ENCODE results near the gene PDF. TPM values are rescaled to one million over a fixed set of nuclear protein-coding genes. Genes with fewer than 3 reads are reported as not detected.

PDF gene
- total RNA-seq, 1 donor from 2014 or later, result 15.3 TPM

GRCh38 chr16:69329369-69330285 is 761 bp downstream of the PDF start:
- DNase-seq (ENCODE audit: low spot score), result peak; percentile 90

DNA sequence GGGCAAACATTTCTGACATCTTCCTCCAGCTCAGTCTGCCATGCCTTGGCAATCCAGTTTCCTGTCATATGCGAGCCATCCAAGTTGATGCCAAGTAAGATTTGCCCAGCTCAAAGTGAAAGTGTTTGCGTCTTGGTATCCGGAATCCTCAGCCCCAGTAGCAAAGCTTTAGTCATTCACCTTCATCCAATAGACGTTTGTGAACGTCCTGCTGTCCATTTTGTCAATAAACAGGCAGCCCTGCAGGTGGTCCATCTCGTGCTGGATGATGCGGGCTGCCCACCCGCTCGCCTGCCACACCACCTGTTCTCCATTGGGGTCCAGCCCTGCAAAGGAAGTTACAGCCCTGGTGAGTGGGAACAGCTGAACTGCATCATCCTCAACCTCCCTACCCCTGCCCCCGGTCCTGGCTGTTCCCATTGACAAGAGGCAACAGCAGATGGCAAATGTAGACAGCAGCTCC is 1.5 kb downstream of the PDF start:
- Mint-ChIP-seq H3K9me3 (ENCODE audit: low read depth) (no peaks in the 10 kb centered on the region), H3K4me1 (ENCODE audit: low read depth) (peaks cover 46% of the 10 kb centered on the region), H3K27me3 (ENCODE audit: low read depth) (no peaks in the 10 kb centered on the region), H3K36me3 (ENCODE audit: low read depth) (peaks cover 10% of the 10 kb centered on the region), H3K4me3 (ENCODE audit: unreplicated experiment) (peak overlapping the region; percentile 80), H3K27ac (ENCODE audit: unreplicated experiment) (peak overlapping the region; percentile 76)
- TF ChIP-seq, protein P1, sequence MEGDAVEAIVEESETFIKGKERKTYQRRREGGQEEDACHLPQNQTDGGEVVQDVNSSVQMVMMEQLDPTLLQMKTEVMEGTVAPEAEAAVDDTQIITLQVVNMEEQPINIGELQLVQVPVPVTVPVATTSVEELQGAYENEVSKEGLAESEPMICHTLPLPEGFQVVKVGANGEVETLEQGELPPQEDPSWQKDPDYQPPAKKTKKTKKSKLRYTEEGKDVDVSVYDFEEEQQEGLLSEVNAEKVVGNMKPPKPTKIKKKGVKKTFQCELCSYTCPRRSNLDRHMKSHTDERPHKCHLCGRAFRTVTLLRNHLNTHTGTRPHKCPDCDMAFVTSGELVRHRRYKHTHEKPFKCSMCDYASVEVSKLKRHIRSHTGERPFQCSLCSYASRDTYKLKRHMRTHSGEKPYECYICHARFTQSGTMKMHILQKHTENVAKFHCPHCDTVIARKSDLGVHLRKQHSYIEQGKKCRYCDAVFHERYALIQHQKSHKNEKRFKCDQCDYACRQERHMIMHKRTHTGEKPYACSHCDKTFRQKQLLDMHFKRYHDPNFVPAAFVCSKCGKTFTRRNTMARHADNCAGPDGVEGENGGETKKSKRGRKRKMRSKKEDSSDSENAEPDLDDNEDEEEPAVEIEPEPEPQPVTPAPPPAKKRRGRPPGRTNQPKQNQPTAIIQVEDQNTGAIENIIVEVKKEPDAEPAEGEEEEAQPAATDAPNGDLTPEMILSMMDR (IDR thresholded peaks at IDR 0.05), result no peak
- DNase-seq (ENCODE audit: low spot score), result peak; percentile 64

More at GRCh38 chr16:69329369-69330285, 761 bp downstream of the PDF start:
- H3K4me3 Mint-ChIP-seq (ENCODE audit: unreplicated experiment), result peak overlapping the region; percentile 80
- TF ChIP-seq, protein P1 (IDR thresholded peaks at IDR 0.05), result no peak
- peaks cover 38% of the 10 kb centered on the region for H3K4me1 Mint-ChIP-seq (ENCODE audit: low read depth)
- H3K9me3 Mint-ChIP-seq (ENCODE audit: low read depth), result no peaks in the 10 kb centered on the region
- H3K36me3 Mint-ChIP-seq (ENCODE audit: low read depth), result peaks cover 12% of the 10 kb centered on the region
- H3K27ac Mint-ChIP-seq (ENCODE audit: unreplicated experiment), result peak overlapping the region; percentile 76
- H3K27me3 Mint-ChIP-seq (ENCODE audit: low read depth), result no peaks in the 10 kb centered on the region

DNA sequence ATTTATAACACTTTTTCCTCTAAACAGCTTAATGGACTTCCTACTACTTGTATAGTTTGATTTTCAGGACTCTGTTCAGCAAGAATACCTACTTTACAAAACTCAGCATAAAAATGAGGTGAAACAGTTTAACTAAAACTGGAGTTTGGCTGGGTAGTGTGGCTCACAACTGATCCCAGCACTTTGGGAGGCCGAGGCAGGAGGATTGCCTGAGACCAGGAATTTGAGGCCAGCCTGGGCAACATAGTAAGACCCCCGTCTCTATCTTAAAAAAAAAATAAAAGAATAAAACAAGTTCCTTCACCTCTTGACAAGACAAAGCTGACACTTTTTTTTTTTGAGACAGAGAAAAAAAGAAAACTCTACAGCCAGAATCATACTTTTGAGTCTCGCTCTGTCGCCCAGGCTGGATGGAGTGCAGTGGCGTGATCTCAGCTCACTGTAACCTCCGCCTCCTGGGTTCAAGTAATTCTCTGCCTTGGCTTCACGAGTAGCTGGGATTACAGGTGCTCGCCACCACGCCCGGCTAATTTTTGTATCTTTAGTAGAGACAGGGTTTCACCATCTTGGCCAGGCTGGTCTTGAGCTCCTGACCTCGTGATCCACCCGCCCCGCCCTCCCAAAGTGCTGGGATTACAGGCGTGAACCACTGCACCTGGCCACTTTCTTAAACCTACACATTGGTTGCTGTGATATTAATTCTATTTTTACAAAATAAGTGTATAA is 2.6 kb downstream of the PDF start:
- H3K36me3 Mint-ChIP-seq (ENCODE audit: low read depth), result peaks cover 10% of the 10 kb centered on the region
- H3K27me3 Mint-ChIP-seq (ENCODE audit: low read depth), result no peaks in the 10 kb centered on the region
- no peaks in the 10 kb centered on the region for H3K9me3 Mint-ChIP-seq (ENCODE audit: low read depth)
- TF ChIP-seq, protein P1 (IDR thresholded peaks at IDR 0.05), result no peak
- H3K27ac Mint-ChIP-seq (ENCODE audit: unreplicated experiment), result no peak overlapping the region
- DNase-seq (ENCODE audit: low spot score), result no peak
- H3K4me1 Mint-ChIP-seq (ENCODE audit: low read depth), result peaks cover 46% of the 10 kb centered on the region
- H3K4me3 Mint-ChIP-seq (ENCODE audit: unreplicated experiment), result no peak overlapping the region

DNA sequence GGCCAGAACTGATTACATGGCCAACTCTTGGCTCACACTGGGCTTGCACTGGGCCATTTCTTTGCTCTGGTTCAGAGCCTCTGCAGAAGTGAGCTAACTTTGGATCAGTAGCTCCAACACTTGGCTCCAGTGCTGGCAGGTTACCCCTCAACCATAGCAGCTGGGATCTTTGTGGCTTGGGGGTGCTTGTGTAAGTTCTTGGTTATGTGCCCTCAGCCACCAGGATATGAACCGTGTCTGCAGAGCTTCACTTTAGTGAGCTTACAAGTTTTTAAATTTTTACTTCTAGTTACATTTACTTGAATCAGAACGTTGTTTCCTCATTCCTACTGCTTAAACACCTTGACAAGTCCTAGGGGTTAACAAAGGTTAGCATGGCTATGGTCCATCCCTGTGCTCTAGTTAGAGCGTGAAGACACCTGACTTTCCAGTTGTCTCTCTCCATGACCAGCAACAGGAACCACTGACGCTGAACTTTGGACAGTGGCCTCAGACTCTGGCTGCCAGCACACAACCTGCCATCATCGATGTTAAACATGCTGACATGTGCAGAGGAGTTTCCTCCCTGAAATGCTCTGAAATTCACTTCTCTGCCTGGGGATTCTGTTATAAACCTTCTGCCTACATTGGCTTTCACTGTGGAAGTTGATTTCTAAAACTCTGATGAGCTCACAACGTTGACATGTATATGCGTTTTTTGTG is 4.1 kb downstream of the PDF start:
- Mint-ChIP-seq H3K9me3 (ENCODE audit: low read depth) (no peaks in the 10 kb centered on the region), H3K36me3 (ENCODE audit: low read depth) (peaks cover 21% of the 10 kb centered on the region), H3K4me1 (ENCODE audit: low read depth) (peaks cover 46% of the 10 kb centered on the region), H3K27me3 (ENCODE audit: low read depth) (no peaks in the 10 kb centered on the region), H3K4me3 (ENCODE audit: unreplicated experiment) (no peak overlapping the region), H3K27ac (ENCODE audit: unreplicated experiment) (peak overlapping the region; percentile 59)
- DNase-seq (ENCODE audit: low spot score), result peak; percentile 6
- TF ChIP-seq, protein P1 (IDR thresholded peaks at IDR 0.05), result no peak

DNA sequence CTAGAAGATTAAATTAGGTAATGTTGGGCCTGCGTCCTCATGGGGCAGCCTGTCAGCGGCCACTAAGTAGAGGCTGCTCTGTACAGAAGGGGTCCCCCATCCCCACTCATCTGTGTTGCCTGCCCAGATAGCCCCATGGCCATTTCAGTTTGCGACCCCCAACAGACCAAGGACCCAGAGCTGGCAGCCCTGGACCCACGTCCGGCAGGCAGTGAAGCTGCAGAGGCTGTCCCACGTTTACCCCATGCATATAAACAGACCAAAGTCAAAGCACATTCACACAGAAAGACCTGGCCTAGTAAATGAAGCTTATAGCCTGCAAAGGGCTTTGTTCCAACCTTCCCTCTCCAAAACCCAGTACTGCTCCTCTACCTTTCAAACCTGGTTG is 4.6 kb downstream of the PDF start:
- DNase-seq (ENCODE audit: low spot score), result peak; percentile 41
- Mint-ChIP-seq H3K4me3 (ENCODE audit: unreplicated experiment) (no peak overlapping the region), H3K27ac (ENCODE audit: unreplicated experiment) (peak overlapping the region; percentile 59), H3K27me3 (ENCODE audit: low read depth) (no peaks in the 10 kb centered on the region), H3K36me3 (ENCODE audit: low read depth) (peaks cover 25% of the 10 kb centered on the region), H3K4me1 (ENCODE audit: low read depth) (peaks cover 44% of the 10 kb centered on the region), H3K9me3 (ENCODE audit: low read depth) (no peaks in the 10 kb centered on the region)
- TF ChIP-seq, protein P1 (IDR thresholded peaks at IDR 0.05), result no peak
